ENCODE data around the gene REP15. TPM values are rescaled to one million over a fixed set of nuclear protein-coding genes. Genes with fewer than 3 reads are reported as not detected.

REP15 gene
- polyA plus RNA-seq, 3 donors = not detected

DNA sequence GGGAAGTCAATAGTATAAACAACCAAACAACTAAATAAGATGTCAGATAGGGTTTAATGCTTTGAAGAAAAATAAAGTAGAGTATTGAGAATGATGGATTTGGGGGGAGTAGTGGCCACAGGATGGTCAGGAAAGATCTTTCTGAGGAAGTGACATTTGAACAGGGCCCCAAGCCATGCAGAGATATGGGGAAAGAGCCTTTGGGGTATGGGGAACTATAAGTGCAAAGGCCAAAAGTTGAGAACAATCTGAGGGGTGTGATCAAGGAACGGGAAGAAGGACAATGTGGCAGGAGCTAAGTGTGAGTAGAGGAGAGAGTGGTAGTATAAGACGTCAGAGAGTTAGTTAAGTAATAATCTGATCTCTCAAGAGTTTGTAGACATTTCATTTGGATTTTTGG, 15.7 kb downstream of the REP15 start:
- peaks cover 41% of the 10 kb centered on the region for H3K79me2 ChIP-seq (ENCODE audit: insufficient read depth, low read length)
- 40% methylated on average over 2 of the region's 2 CpGs for WGBS (ENCODE audit: insufficient coverage)
- peak overlapping the region in 1 of 3 experiments; percentile 86 for H3K4me3 ChIP-seq (replicated peaks in 1 of 3; ENCODE audit: low read depth in 2 of 3, low read length in 3 of 3)
- TF ChIP-seq, protein P1, sequence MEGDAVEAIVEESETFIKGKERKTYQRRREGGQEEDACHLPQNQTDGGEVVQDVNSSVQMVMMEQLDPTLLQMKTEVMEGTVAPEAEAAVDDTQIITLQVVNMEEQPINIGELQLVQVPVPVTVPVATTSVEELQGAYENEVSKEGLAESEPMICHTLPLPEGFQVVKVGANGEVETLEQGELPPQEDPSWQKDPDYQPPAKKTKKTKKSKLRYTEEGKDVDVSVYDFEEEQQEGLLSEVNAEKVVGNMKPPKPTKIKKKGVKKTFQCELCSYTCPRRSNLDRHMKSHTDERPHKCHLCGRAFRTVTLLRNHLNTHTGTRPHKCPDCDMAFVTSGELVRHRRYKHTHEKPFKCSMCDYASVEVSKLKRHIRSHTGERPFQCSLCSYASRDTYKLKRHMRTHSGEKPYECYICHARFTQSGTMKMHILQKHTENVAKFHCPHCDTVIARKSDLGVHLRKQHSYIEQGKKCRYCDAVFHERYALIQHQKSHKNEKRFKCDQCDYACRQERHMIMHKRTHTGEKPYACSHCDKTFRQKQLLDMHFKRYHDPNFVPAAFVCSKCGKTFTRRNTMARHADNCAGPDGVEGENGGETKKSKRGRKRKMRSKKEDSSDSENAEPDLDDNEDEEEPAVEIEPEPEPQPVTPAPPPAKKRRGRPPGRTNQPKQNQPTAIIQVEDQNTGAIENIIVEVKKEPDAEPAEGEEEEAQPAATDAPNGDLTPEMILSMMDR (IDR thresholded peaks at IDR 0.05) = no peak
- peaks cover 15 to 41% of the 10 kb centered on the region in 2 donors for H3K36me3 ChIP-seq (replicated peaks in 1 of 2; ENCODE audit: control insufficient read depth in 1 of 2, insufficient read depth in 2 of 2, low read length in 2 of 2)
- Mint-ChIP-seq H3K27ac (peak overlapping the region in 5 of 7 donors; percentile 36 to 72 (median 43)), H3K36me3 (peaks cover 13 to 36% of the 10 kb centered on the region in 2 donors), H3K4me3 (peak overlapping the region; percentile 7 to 9), H3K27me3 (ENCODE audit: low read depth in 3 of 3) (peaks cover 0 to 5% (median 0%) of the 10 kb centered on the region in 3 donors), H3K4me1 (peaks cover 20% of the 10 kb centered on the region), H3K9me3 (no peaks in the 10 kb centered on the region)
- no peak overlapping the region for H3K9ac ChIP-seq (ENCODE audit: insufficient read depth, low read length, poor library complexity, severe bottlenecking)
- H2AFZ ChIP-seq (ENCODE audit: insufficient read depth, low read depth, low read length, poor library complexity, severe bottlenecking) = no peak overlapping the region
- H4K20me1 ChIP-seq (ENCODE audit: insufficient read depth, low read length) = peaks cover 17% of the 10 kb centered on the region
- intact Hi-C loops (cut with micrococcal nuclease) = no loop called here
- H3K27me3 ChIP-seq (ENCODE audit: control insufficient read depth in 2 of 2, insufficient read depth in 2 of 2, low read length in 2 of 2) = no peaks in the 10 kb centered on the region
- peak overlapping the region; percentile 87 for H3K4me2 ChIP-seq (replicated peaks; ENCODE audit: extremely low read depth, low read length, poor library complexity, severe bottlenecking)
- H3K9me3 ChIP-seq (replicated peaks in 1 of 2; ENCODE audit: control insufficient read depth in 1 of 2, insufficient read depth in 1 of 2, low read length in 2 of 2) = no peaks in the 10 kb centered on the region
- peak; percentile 2 to 27 (median 7) for DNase-seq
- H3K4me1 ChIP-seq (ENCODE audit: control insufficient read depth in 1 of 2, insufficient read depth in 2 of 2, low read length in 2 of 2) = peaks cover 16 to 19% of the 10 kb centered on the region in 2 donors
- no peak overlapping the region for H3K27ac ChIP-seq (ENCODE audit: low read depth in 1 of 2, low read length in 2 of 2)

DNA sequence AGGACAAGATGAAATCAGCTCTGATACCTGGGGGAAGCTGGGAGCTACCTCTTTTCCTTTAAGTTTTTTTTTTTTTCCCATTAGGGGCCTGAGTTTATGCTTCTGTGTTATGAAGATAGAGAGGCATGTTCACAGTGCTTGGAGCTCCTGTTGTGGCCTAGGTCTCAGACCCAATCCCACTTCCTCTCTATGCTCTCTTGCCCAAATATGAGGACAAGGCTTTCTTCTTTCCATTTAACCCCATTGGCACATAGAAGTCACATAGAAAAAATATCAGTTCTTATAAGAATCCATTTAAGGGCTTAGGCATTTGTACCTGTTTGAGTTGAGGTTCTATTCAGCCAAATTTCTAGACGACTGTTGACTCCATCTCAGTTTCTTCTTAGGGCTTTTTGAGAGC, 27.0 kb downstream of the REP15 start:
- Histone ChIP-seq H3K4me3 (replicated peaks in 1 of 3; ENCODE audit: low read depth in 2 of 3, low read length in 3 of 3) (no peak overlapping the region), H3K4me1 (ENCODE audit: control insufficient read depth in 1 of 2, insufficient read depth in 2 of 2, low read length in 2 of 2) (no peaks in the 10 kb centered on the region), H3K9me3 (replicated peaks in 1 of 2; ENCODE audit: control insufficient read depth in 1 of 2, insufficient read depth in 1 of 2, low read length in 2 of 2) (no peaks in the 10 kb centered on the region), H3K4me2 (replicated peaks; ENCODE audit: extremely low read depth, low read length, poor library complexity, severe bottlenecking) (no peak overlapping the region), H3K27me3 (ENCODE audit: control insufficient read depth in 2 of 2, insufficient read depth in 2 of 2, low read length in 2 of 2) (no peaks in the 10 kb centered on the region), H3K9ac (ENCODE audit: insufficient read depth, low read length, poor library complexity, severe bottlenecking) (no peak overlapping the region), H3K27ac (ENCODE audit: low read depth in 1 of 2, low read length in 2 of 2) (no peak overlapping the region), H2AFZ (ENCODE audit: insufficient read depth, low read depth, low read length, poor library complexity, severe bottlenecking) (no peak overlapping the region), H4K20me1 (ENCODE audit: insufficient read depth, low read length) (no peaks in the 10 kb centered on the region), H3K36me3 (replicated peaks in 1 of 2; ENCODE audit: control insufficient read depth in 1 of 2, insufficient read depth in 2 of 2, low read length in 2 of 2) (peaks cover 61 to 90% of the 10 kb centered on the region in 2 donors), H3K79me2 (ENCODE audit: insufficient read depth, low read length) (no peaks in the 10 kb centered on the region)
- Mint-ChIP-seq H3K27ac (no peak overlapping the region), H3K4me3 (no peak overlapping the region), H3K4me1 (no peaks in the 10 kb centered on the region), H3K9me3 (no peaks in the 10 kb centered on the region), H3K27me3 (ENCODE audit: low read depth in 3 of 3) (no peaks in the 10 kb centered on the region), H3K36me3 (peaks cover 44 to 64% of the 10 kb centered on the region in 2 donors)
- WGBS (ENCODE audit: insufficient coverage) = no CpG with 5 or more reads among the region's 1 CpG
- intact Hi-C loops (cut with micrococcal nuclease) = no loop called here
- DNase-seq = no peak
- TF ChIP-seq, protein P1 (IDR thresholded peaks at IDR 0.05) = no peak

All from CD14-positive monocyte (primary cell).